Measurements from ENCODE around the gene ERCC2. TPM values are rescaled to one million over a fixed set of nuclear protein-coding genes. Genes with fewer than 3 reads are reported as not detected.
"Not testable (repeated sequence)": the region's sequence is repeated elsewhere in the genome, so short reads cannot be mapped to it uniquely, and the experiment has no call there.

ERCC2 gene
- total RNA-seq, 1 donor: 22.3 TPM

- DNase-seq (ENCODE audit: low read depth): no peak
- no peak within 1 kb of the TSS for H3K4me3 ChIP-seq (ENCODE audit: low read depth, low read length)
- TF ChIP-seq CTCF (IDR thresholded peaks at IDR 0.05; ENCODE audit: insufficient read depth, low read length): no peak
These were observed 30.0 kb downstream of the ERCC2 start, which contains the start of gene KLC3 for GRCh38 chr19:45340232-45340898. KLC3 (plus strand) TSS chr19:45340750; CDS start chr19:45345542, 4,792 bp downstream.

- H3K4me3 ChIP-seq (ENCODE audit: low read depth, low read length): no peak overlapping the region
- no peak for DNase-seq (ENCODE audit: low read depth)
- TF ChIP-seq CTCF (IDR thresholded peaks at IDR 0.05; ENCODE audit: insufficient read depth, low read length): no peak
These were observed 30.7 kb downstream of the ERCC2 start for GRCh38 chr19:45339629-45340028.

GRCh38 chr19:45336696-45337251, 33.6 kb downstream of the ERCC2 start:
- no peak for DNase-seq (ENCODE audit: low read depth)
- no peak overlapping the region for H3K4me3 ChIP-seq (ENCODE audit: low read depth, low read length)
- no peak for TF ChIP-seq CTCF (IDR thresholded peaks at IDR 0.05; ENCODE audit: insufficient read depth, low read length)

- DNase-seq (ENCODE audit: low read depth); H3K4me3 ChIP-seq (ENCODE audit: low read depth, low read length): not testable (repeated sequence)
These were observed 35.5 kb downstream of the ERCC2 start for GRCh38 chr19:45334881-45335280.

GRCh38 chr19:45333609-45334303, 36.6 kb downstream of the ERCC2 start:
- no peak for DNase-seq (ENCODE audit: low read depth)
- no peak for TF ChIP-seq CTCF (IDR thresholded peaks at IDR 0.05; ENCODE audit: insufficient read depth, low read length)
- no peak overlapping the region for H3K4me3 ChIP-seq (ENCODE audit: low read depth, low read length)

GRCh38 chr19:45331411-45331810, 39.0 kb downstream of the ERCC2 start:
- no peak overlapping the region for H3K4me3 ChIP-seq (ENCODE audit: low read depth, low read length)
- no peak for TF ChIP-seq CTCF (IDR thresholded peaks at IDR 0.05; ENCODE audit: insufficient read depth, low read length)
- DNase-seq (ENCODE audit: low read depth): no peak

GRCh38 chr19:45327404-45328143, 42.8 kb downstream of the ERCC2 start:
- TF ChIP-seq CTCF (IDR thresholded peaks at IDR 0.05; ENCODE audit: insufficient read depth, low read length): no peak
- no peak overlapping the region for H3K4me3 ChIP-seq (ENCODE audit: low read depth, low read length)
- DNase-seq (ENCODE audit: low read depth): no peak
